NCI-H1092 (cell line): Measurements from ENCODE around the gene APOBR.
"Not testable (repeated sequence)": the region's sequence is repeated elsewhere in the genome, so short reads cannot be mapped to it uniquely, and the experiment has no call there.

Source experiments
- DNase-seq: peaks from one replicate; lab custom pipeline; 2025; lab: John Stamatoyannopoulos, UW

Gene APOBR

DNA sequence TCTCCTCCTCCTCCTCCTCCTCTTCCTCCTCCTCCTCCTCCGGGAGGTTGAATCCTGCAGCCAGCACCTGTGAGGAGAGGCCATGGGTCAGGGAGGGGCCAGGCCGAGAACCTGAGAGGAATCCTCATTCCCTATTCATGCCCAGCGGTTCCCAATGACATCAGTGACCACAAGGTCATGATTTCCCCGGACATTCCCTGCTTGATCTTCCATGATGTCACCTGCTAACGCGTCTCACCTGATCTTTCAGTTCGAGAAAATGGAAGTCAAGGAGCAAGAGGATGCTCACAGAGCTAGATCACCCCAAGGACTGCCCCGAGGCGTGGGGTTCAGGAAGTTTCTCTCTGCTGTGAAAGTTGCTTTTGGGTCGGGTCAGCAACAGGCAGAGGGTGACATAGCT is 5.4 kb downstream of the APOBR start:
- DNase-seq: no peak

DNA sequence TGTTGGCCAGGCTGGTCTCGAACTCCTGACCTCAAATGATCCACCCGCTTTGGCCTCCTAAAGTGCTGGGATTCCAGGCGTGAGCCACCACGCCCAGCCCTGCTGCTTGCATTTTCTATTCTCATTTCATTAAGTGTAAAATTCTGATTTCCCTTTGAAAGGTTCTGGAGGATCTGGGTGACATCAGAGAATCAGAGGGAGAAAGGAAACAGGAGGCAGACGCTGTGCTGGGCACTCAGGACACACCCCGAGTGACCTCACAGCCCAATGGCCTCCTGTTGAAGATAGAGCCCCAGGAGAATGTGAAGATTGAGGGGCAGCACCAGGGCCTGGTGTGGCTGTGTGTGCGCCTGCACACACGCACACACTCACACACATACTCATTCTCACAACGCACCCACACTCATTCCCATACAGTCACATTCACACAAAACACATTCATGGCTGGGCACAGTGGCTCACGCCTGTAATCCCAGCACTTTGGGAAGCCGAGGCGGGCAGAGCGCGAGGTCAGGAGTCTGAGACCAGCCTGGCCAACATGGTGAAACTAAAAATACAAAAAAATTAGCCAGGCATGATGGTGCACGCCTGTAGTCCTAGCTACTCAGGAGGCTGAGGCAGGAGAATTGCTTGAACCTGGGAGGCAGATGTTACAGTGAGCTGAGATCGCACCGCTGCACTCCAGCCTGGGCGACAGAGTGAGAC is 6.2 kb downstream of the APOBR start:
- not testable (repeated sequence) for DNase-seq

DNA sequence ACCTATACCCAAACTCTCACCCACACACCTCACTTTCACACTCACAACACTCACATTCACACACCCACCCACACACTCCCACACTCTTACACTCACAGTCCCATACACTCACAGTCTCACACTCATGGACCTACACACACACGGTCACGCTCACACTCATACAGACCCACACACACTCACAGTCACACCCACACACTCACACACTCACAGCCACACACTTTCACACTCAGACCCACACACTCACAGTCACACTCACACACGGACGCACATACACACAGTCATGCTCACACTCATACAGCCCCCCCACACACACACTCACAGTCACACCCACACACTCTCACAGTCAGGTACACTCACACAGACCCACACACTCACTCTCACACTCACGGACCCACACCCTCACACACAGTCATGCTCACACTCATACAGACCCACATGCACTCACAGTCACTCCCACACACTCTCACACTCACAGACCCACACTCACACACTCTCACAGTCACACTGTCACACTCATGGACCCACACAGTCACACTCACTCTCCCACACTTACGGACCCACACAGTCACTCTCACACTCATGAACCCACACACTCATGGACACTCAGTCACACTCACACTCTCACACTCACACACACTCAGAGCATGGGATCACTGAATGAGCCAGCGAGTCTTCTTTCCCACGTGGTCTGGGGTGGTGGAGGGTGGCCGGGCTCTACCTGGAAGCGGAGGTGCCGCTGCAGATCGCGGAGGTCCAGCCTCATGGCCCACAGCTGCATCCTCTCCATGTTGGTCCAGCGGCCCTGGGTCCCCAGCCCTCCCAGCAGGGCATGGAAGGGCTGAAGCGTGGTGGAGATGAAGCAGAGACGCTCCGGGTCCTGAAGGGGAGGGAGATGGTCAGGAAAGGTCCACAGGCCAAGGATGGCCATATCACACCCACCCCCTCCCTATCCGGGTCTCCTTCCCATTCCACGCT is 7.1 kb downstream of the APOBR start:
- DNase-seq: no peak

DNA sequence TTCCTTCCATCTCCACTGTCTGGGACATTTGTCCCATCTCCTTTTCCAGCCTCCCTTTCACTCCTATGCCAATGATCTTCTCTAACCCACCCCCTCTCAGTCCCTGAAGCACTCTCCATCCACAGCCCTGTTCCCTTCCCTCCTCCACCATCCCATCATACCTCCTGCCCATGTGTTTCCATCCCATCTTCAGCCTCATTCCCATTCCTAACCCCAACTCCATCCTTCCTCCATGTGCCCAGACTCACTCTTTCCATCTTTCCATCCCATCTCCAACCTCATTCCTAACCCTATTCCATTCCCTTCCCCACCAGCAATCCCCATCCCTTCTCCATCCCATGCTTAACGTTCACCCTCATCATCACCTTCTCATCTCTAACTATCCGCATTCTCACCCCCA is 7.8 kb downstream of the APOBR start:
- DNase-seq: no peak

DNA sequence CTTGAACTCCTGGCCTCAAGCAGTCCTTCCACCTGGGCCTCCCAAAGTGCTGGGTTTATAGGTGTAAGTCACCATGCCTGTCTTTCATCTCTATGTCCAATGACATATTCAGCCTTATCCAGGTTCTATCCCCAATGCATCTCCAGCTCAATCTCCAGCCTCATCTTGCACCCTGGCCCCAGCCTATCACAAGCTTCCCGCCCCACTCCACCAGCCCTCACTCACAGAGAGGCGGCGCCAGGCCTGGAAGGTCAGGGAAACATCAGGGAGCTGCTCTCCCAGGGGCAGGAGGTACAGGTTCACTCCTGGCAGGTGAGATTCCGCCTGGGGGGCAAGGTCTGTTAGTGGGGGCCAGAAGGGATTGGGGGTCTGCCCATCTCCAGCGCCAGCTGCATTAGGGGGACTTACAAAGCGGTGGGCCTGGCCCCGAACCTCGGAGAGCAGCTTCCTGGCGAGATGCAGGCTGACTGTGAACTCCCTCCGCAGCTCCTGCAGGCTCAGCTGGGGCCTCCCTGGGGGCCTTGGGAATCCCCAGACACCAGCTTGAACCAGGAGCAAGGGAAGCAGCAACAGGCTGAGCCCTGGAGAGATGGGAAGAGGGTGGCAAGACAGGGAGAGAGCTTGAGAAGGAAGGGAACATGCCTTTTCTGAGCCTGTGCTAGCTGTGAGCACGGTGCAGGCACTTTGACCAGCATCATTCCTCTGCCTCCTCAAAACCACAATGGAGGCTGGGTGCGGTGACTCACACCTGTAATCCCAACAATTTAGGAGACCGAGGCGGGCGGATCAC is 9.2 kb downstream of the APOBR start:
- no peak for DNase-seq

DNA sequence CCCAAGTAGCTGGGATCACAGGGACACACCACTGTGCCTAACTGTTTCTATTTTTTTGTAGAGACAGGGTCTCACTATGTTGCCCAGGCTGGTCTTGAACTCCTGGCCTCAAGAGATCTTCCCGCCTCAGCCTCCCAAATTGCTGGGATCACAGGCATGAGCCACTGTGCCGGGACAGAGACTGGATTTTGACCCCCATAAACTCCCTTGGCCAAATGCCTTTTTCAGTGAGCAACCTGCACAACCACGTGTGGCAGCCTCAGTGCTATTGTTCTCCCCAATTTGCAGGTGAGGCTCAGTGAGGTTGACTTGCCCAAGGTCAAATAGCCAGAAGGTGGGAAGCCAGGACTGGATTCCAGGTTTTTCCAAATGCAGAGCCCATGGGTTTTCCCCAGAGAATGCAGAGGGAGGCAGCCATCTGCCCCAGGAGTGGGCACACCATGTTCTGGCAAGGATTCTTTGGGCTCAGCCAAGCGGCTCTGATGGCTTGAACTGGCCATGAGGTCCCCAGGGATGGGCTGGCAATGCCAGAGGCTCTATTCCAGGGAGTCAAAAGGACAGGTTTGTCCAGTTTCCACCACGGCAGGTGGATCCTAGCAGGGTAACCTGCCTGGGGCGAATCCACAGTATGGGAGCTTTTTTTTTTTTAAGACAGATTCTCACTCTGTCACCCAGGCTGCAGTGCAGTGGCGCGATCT is 10.4 kb downstream of the APOBR start:
- DNase-seq: peak; percentile 25

DNA sequence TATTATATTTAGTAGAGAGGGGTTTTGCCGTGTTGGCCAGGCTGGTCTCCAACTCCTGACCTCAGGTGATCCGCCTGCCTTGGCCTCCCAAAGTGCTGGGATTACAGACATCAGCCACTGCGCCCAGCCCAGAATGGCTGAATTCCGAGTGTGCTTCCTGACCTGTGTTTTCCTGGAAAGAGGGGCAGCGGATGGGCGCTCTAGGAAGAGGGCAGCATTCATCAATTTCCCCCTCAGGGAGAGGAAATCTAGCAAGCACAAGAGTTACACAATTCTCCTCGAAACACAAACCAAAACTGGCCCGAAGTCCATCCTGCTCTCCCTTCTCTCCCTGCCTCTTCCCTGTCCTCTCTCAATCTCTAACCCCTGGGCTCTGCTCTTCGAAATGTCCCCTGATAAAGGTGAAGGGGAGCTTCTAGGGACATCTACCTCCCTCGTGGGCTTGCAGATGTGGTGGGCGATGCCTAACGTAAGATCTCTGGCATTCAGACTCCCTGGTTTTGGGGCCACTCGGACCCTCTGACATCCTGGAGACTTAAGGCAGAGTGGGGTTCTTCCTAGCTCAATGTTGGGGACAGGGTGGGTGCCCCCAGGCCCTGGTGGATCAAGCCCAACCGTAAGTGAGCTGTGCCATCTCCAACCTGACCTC is 11.2 kb downstream of the APOBR start:
- DNase-seq: no peak

DNA sequence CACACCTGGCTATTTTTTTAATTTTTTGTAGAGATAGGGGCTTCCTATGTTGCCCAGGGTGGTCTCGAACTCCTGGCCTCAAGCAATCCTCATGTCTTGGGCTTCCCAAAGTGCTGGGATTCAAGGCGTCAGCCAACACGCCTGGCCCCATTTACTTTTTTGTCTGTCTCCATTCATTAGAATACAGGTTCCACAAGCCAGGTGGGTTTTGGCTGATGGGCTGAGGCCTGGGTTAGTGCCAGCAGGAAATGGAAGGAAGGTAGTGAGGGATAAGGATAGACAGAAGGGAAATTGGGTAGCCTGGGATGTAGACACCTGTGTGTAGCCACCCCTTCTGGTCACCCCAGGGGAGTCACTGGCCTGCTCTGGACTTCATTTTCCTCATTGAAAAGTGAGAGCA is 16.6 kb downstream of the APOBR start:
- DNase-seq: no peak

DNA sequence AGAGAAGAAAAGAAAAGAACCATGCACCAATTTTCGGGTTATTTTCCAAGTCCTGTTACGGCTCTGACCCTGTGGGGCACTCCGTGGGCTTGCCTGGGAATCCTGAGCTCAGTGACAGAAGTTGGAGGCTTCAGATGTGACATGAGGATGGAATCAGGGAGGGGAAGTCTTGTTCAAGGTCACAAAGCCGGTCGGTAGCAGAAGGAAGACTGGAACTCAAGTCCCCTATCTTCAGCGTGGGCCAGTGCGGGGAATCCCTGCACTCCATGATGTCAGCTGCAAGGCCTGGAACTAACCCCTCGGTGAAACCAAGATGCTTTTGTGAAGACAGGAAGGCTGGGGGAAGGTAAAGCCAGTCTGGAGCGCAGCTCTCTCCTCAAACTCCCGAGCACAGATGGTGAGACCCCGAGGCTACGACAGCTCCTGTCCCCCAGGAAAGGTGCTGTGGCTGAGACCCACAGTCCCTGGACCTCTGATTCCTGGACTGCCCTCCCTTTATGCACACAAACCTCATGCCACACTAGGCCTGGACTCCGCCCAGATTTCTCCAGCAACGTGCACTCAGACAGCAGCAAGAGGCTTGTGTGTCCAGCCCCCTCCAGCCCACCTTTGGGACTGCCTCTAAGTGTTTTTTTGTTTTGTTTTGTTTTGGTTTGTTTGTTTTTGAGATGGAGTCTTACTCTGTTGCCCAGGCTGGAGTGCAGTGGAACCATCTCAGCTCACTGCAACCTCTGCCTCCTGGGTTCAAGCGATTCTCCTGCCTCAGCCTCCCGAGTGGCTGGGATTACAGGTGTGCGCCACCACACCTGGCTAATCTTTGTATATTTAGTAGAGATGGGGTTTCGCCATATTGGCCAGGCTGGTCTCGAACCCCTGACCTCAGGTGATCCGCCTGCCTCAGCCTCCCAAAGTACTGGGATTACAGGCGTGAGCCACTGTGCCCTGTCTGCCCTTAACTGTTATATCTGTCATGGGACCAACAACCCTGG is 17.7 kb downstream of the APOBR start:
- DNase-seq: no peak

DNA sequence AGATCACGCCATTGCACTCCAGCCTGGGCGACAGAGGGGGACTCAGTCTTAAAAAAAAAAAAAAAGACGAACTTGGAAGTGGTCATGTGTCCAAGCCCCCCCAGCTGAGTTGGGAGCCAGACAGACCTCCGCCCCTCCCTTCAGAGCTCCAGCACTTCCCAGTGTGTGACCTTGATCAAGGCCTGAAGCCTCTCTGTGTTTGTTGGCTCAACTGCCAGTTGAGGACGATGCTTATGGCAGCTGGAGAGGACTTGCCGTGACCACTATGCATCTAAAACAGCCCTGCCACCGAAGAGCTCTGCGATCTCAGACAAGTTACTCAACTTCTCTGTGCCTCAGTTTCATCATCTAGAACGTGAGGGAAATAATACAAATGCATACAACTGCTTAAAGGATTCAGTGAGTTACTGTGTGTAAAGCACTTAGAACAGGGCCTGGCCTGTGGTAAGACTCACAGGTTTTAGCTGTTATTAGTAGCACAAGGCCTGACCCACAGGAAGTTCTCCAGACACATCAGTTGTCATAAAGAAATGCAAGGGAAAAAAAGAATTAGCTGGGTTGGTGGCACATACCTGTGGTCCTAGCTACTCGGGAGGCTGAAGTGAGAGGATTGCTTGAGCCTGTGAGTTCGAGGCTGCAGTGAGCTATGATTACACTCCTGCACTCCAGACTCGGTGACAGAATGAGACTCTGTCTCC is 19.2 kb downstream of the APOBR start:
- DNase-seq: no peak

DNA sequence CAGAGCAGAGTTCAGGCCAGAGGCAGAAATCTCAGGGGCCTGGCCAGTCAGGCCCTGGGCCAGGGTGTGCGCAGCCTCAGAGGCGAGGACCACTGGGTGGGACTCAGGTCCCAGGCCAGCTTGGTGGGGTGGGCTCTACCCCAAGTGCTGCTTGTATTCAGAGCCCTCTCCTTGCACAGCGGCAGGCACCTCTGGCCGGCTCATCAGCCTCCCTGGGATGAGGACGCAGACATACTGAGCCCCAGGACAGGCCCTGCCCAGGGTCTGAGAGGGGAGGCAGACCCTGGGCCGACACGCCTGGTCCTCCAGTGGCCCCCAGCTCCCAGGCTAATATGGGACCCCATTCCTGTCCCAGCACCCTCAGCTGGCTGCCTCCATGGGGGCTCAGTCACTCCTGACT is 19.8 kb downstream of the APOBR start:
- DNase-seq: no peak

DNA sequence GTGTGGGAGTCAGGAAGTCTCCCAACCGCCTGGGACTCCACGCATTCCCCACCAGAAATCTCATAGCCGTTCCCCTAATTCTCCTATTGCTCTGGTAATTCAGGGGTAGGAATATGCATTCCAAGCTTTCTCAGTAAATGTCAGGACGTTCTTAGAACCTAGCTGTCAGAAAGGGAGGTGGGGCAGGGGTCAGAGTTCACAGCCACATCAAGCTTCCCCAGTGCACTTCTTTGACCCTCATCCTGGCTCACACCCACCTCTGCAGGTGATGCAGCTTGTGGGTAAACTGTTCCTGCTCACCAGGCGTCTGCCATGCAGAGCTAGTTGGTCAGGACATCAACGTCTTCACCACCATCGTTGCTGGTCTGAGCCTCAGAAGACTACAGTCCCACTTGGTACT is 26.2 kb downstream of the APOBR start:
- DNase-seq: no peak

DNA sequence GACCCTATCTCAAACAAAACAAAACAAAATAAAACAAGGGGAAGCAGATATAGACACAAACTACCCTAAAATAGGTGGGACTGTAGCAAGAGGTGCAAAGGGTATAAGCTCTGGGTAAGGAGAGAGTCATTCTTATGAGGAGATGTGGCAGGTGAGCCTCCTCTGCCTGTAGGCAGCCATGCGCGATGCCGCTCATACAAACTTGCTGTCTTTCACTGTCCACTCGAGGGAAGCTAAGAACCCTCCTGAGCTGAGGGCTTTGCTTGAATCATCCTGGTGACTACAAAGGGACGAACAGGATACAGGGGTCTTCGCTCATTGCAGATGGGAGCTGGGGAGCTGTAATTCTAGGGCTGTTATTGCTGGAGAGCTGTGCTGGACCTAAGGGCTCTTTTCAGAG is 27.0 kb downstream of the APOBR start:
- no peak for DNase-seq

DNA sequence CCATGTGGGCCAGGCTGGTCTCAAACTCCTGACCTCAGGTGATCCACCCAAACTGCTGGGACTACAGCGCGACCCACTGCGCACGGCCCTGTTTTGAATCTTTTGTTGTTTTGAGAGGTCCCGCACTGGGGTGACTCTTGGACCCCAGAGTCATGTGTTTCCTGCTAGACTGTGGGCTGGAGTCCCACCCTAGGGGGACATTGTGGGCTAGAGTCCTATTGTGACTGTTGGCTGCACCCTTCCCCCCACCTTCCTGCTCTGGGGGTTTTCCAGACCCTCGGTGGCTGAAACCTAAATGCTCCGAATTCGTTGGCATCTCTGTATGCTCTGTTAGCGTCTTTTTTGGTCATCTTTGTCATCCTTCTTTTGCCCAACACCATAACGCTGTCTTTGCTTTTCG is 28.3 kb downstream of the APOBR start:
- no peak for DNase-seq

DNA sequence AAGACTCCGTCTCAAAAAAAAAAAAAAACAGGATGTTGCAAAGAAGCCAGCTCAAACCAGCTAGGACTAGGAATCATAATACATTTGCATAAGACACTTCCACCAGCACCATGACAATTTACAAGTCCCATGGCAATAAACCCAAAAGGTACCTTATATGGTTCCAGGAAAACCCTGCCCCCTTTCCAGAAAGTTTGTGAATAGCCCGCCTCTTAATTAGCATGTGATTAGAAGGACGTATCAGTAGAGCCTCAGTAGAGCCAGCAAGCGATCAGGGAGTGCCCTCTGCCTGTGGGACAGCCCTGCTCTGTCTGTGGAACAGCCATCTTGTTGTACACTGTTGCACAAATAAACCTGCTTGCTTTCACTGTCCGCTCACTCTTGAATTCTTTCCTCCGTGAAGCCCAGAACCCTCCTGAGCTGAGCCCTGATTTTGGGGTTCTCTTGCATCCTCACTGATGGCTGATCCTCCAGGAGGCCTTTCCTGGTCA is 30.3 kb downstream of the APOBR start:
- no peak for DNase-seq

DNA sequence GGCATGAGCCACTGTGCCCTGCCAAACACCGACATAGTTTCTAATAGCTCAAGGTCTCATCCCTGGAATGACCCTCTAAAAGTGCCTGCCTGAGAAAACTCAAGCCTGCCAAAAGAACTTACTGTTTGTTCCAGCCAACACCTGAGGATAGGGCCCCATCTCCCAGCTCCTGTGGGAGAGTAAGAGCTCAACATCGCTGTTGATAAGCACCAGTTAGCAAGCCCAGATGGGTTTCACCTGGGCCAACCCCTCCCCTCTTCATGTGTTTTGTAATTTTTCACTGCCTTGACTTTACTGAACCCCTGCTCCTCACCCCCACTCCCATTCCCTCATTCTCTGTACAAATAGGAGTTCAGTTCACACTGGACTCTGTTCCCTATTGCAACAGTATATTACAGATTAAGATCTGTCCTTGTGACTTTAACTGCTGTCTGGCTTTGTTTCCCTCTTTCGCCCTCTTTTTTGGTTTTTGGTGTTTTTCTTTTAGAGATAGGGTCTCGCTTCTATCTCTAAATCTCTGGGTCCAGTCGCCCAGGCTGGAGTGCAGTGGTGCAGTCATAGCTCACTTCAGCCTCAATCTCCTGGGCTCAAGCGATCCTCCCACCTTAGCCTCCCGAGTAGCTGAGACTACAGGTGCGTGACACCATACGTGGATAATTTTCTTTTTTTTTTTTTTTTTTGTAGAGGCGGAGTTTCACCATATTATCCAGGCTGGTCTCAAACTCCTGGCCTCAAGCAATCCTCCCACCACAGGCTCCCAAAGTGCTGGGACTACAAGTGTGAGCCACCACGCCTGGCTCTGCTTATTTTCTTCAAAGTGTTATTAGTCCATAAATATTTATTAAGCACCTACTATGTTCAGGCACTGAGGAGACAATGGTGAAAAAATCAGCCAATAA is 32.0 kb downstream of the APOBR start:
- no peak for DNase-seq

DNA sequence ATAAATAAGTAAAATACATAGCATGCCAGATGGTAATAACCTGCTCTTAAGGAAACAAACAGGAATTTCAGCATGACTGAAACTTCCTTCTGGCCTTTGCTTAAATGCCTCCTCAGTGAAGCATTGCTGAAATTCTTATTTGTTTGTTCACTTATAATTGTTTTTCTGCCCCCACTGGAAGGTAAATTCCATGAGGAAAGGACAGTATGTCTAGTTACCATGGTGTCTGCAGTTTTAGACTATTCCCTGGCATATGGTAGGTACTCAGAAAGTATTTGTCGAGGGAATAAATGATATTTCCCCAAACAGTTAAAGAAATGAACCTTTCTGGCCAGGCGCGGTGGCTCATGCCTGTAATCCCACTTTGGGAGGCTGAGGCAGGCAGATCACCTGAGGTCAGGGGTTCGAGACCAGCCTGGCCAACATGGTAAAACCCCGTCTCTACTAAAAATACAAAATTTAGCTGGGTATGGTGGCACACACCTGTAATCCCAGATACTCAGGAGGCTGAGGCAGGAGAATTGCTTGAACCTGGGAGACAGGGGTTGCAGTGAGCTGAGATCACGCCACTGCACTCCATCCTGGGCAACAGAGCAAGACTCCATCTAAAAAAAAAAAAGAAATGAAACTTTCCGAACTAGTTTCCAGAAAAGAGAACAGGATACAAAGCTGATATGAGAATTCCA is 32.8 kb downstream of the APOBR start:
- not testable (repeated sequence) for DNase-seq

DNA sequence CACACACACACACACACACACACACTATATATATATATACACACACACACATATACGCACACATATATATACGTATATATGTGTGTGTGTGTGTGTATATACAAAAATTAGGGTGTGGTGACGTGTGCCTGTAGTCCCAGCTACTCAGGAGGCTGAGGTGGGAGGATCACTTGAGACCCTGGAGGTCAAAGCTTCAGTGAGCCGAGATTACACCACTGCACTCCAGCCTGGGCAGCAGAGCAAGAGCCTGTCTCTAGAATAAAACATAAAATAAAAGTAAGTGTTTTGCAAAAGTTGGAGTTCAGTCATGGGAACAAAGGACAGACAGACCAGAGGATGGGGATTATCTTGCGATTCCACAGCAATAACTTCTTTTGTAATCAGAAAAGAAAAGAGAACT is 33.5 kb downstream of the APOBR start:
- no peak for DNase-seq
